H9 (cell line): ENCODE measurements around the gene SNPH. TPM values are rescaled to one million over a fixed set of nuclear protein-coding genes. Genes with fewer than 3 reads are reported as not detected.

Source experiments
- DNase-seq: peaks from one replicate; pipeline ENCODE4 v3.0.0-alpha.2; 2017
- H2AFZ ChIP-seq: one replicate; pipeline ENCODE4 v1.6.1; 2013; ENCODE audit warnings: mild to moderate bottlenecking, low read length, control low read depth, moderate library complexity
- H2AK5ac ChIP-seq: 2 replicates; pipeline ENCODE4 v1.6.1; 2013; ENCODE audit warnings: low read length, control low read depth, mixed read lengths; ENCODE audit not compliant: insufficient read length
- H2BK120ac ChIP-seq: one replicate; pipeline ENCODE4 v1.6.1; 2013; ENCODE audit warnings: low read depth, mild to moderate bottlenecking, low read length, control low read depth, inconsistent platforms; ENCODE audit not compliant: poor library complexity, severe bottlenecking
- H2BK12ac ChIP-seq: 2 replicates; pipeline ENCODE4 v1.6.1; 2013; ENCODE audit warnings: low read length, control low read depth, mixed read lengths, low read depth; ENCODE audit not compliant: insufficient read length
- H2BK15ac ChIP-seq: 2 replicates; pipeline ENCODE4 v1.6.1; 2013; ENCODE audit warnings: low read depth, low read length, control low read depth
- H2BK20ac ChIP-seq: one replicate; pipeline ENCODE4 v1.6.1; 2013; ENCODE audit warnings: low read depth, mild to moderate bottlenecking, low read length, control low read depth, inconsistent platforms; ENCODE audit not compliant: poor library complexity, severe bottlenecking
- H2BK5ac ChIP-seq: 2 replicates; pipeline ENCODE4 v1.6.1; 2013; ENCODE audit warnings: low read length, control low read depth, mixed read lengths; ENCODE audit not compliant: insufficient read length
- H3K14ac ChIP-seq: 2 replicates; pipeline ENCODE4 v1.6.1; 2013; ENCODE audit warnings: low read length, control low read depth; ENCODE audit not compliant: insufficient read depth
- H3K18ac ChIP-seq: 2 replicates; pipeline ENCODE4 v1.6.1; 2013; ENCODE audit warnings: low read depth, mild to moderate bottlenecking, mixed read lengths, low read length, control low read depth; ENCODE audit not compliant: insufficient read length
- H3K23ac ChIP-seq: 2 replicates; pipeline ENCODE4 v1.6.1; 2013; ENCODE audit warnings: low read length, control low read depth, mixed read lengths, low read depth; ENCODE audit not compliant: insufficient read length
- H3K23me2 ChIP-seq: 2 replicates; pipeline ENCODE4 v1.6.1; 2013; ENCODE audit warnings: low read depth, mild to moderate bottlenecking, mixed read lengths, low read length, control low read depth; ENCODE audit not compliant: insufficient read length, poor library complexity, severe bottlenecking
- H3K27ac ChIP-seq: 2 replicates; pipeline ENCODE4 v1.5.1; 2013; ENCODE audit warnings: low read length, control low read depth, mixed read lengths, low read depth; ENCODE audit not compliant: insufficient read length
- H3K27me3 ChIP-seq: 2 replicates; pipeline ENCODE4 v1.6.1; 2013; ENCODE audit warnings: low read length, control low read depth, inconsistent platforms; ENCODE audit not compliant: insufficient read depth
- H3K4ac ChIP-seq: 2 replicates; pipeline ENCODE4 v1.6.1; 2013; ENCODE audit warnings: low read depth, mild to moderate bottlenecking, control low read depth, inconsistent platforms, low read length, moderate library complexity
- H3K4me1 ChIP-seq: 2 replicates; pipeline ENCODE4 v1.6.1; 2013; ENCODE audit warnings: low read length, control low read depth, inconsistent platforms; ENCODE audit not compliant: insufficient read depth
- H3K4me2 ChIP-seq: 2 replicates; pipeline ENCODE4 v1.6.1; 2013; ENCODE audit warnings: low read length, control low read depth, mixed read lengths; ENCODE audit not compliant: insufficient read length, insufficient read depth
- H3K56ac ChIP-seq: 2 replicates; pipeline ENCODE4 v1.6.1; 2013; ENCODE audit warnings: low read depth, mild to moderate bottlenecking, mixed read lengths, low read length, control low read depth; ENCODE audit not compliant: insufficient read length
- H3K79me1 ChIP-seq: 2 replicates; pipeline ENCODE4 v1.6.1; 2013; ENCODE audit warnings: low read depth, mild to moderate bottlenecking, moderate library complexity, low read length, control low read depth, inconsistent platforms; ENCODE audit not compliant: insufficient read depth, poor library complexity, severe bottlenecking
- H3K79me2 ChIP-seq: 2 replicates; pipeline ENCODE4 v1.6.1; 2013; ENCODE audit warnings: low read length, control low read depth, inconsistent platforms; ENCODE audit not compliant: insufficient read depth
- H3K9ac ChIP-seq: 2 replicates; pipeline ENCODE4 v1.6.1; 2013; ENCODE audit warnings: low read length, control low read depth, mixed read lengths; ENCODE audit not compliant: insufficient read length; ENCODE audit errors: extremely low read depth
- H3K9me3 ChIP-seq: one replicate; pipeline ENCODE4 v1.6.1; 2013; ENCODE audit warnings: low read depth, low read length, inconsistent platforms; ENCODE audit not compliant: control insufficient read depth
- H3T11ph ChIP-seq: one replicate; pipeline ENCODE4 v1.6.1; 2013; ENCODE audit warnings: mild to moderate bottlenecking, low read length, control low read depth, inconsistent platforms
- H4K20me1 ChIP-seq: one replicate; pipeline ENCODE4 v1.6.1; 2013; ENCODE audit not compliant: control insufficient read depth, insufficient read length, insufficient read depth
- H4K5ac ChIP-seq: 2 replicates; pipeline ENCODE4 v1.6.1; 2013; ENCODE audit warnings: low read depth, mild to moderate bottlenecking, mixed read lengths, low read length, control low read depth; ENCODE audit not compliant: insufficient read length
- H4K8ac ChIP-seq: replicated peaks from 2 replicates; pipeline ENCODE4 v1.6.1; 2013; ENCODE audit warnings: low read length, control low read depth, mixed read lengths, low read depth; ENCODE audit not compliant: insufficient read length
- H4K91ac ChIP-seq: 2 replicates; pipeline ENCODE4 v1.6.1; 2013; ENCODE audit warnings: low read depth, mild to moderate bottlenecking, moderate library complexity, mixed read lengths, low read length, control low read depth; ENCODE audit not compliant: insufficient read length
- H3K27ac Mint-ChIP-seq, 3 experiments: 2 replicates in 2 of 3; 3 replicates in 1 of 3; pipeline ENCODE4 v1.8.0; 2020 to 2021; ENCODE audit warnings: mixed read lengths in 3 of 3, mild to moderate bottlenecking in 1 of 3, moderate library complexity in 1 of 3
- H3K27me3 Mint-ChIP-seq: 2 replicates; pipeline ENCODE4 v1.8.0; 2021; ENCODE audit warnings: low read depth, mild to moderate bottlenecking, moderate library complexity, mixed read lengths
- H3K36me3 Mint-ChIP-seq, 3 experiments: 2 replicates in 2 of 3; 3 replicates in 1 of 3; pipeline ENCODE4 v1.8.0; 2020 to 2021; ENCODE audit warnings: low read depth in 3 of 3, mixed read lengths in 3 of 3; ENCODE audit not compliant: insufficient read depth in 1 of 3
- H3K4me1 Mint-ChIP-seq, 2 experiments: 2 replicates each; pipeline ENCODE4 v1.8.0; 2020; ENCODE audit warnings: mixed read lengths in 2 of 2
- H3K4me3 Mint-ChIP-seq, 2 experiments: 2 replicates in 1 of 2; 3 replicates in 1 of 2; pipeline ENCODE4 v1.8.0; 2020 to 2021; ENCODE audit warnings: mild to moderate bottlenecking in 2 of 2, mixed read lengths in 2 of 2, moderate library complexity in 1 of 2
- H3K9me3 Mint-ChIP-seq, 2 experiments: 2 replicates in 1 of 2; 3 replicates in 1 of 2; pipeline ENCODE4 v1.8.0; 2020; ENCODE audit warnings: mild to moderate bottlenecking in 2 of 2, mixed read lengths in 2 of 2, moderate library complexity in 1 of 2
- WGBS: extraction: QIAGEN DNeasy Blood & Tissue Kit; methylation state at CpG from one replicate; pipeline ENCODE4 v1.1.7; 2013; ENCODE audit warnings: missing lambda C conversion rate, low lambda C conversion rate, mixed read lengths; ENCODE audit not compliant: insufficient read length; ENCODE audit errors: extremely low coverage; 5-methylcytosine and 5-hydroxymethylcytosine counted together
- total RNA-seq: library from RNA; stranded (reverse); gene quantifications from 2 replicates; pipeline ENCODE4 v1.2.1, GENCODE V29; 2021
- TF ChIP-seq, protein P1 (sequence below): fragments of 200-600 bp; sonication (generic); conservative IDR thresholded peaks from 3 replicates; pipeline ENCODE4 v1.8.0; 2021; ENCODE audit warnings: antibody characterized with exemption, mild to moderate bottlenecking

SNPH gene
- total RNA-seq, 1 experiment from 2014 or later = 1.8 TPM

DNA sequence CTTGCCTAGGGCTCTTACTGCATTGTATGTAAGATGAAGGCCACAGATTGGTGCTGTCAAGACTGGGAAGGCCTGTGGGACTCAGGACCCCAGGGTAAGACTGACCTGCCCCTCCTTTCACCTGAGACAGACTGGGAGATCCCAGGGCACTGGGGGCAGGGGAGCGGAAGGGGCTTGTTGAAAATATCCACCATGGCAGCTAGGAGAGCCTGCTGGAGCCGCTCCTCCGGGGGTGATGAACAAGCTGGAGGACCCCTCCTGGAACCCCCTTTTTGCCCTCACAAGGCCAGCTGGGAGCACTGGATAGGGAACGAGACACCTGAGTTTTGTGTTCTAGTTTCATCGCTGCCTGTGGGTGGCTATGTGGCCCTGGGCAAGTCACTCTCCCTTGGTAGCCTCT is 72.0 kb downstream of the SNPH start:
- Histone ChIP-seq H3K9ac (no peak overlapping the region), H3K4me2 (no peak overlapping the region), H3T11ph (no peak overlapping the region), H2BK20ac (no peak overlapping the region), H2BK120ac (no peak overlapping the region), H3K4me1 (no peaks in the 10 kb centered on the region), H4K20me1 (no peaks in the 10 kb centered on the region), H4K5ac (no peak overlapping the region), H4K91ac (no peak overlapping the region), H2BK15ac (no peak overlapping the region), H4K8ac (no peak overlapping the region), H3K56ac (no peak overlapping the region), H3K27me3 (no peaks in the 10 kb centered on the region; the same call in 1 of the 2 replicates), H3K27ac (no peak overlapping the region), H3K14ac (no peak overlapping the region), H2BK5ac (no peak overlapping the region), H3K4ac (no peak overlapping the region), H3K23ac (no peak overlapping the region), H2AFZ (no peak overlapping the region), H3K9me3 (no peaks in the 10 kb centered on the region), H3K79me2 (no peaks in the 10 kb centered on the region), H3K79me1 (no peaks in the 10 kb centered on the region), H3K18ac (no peak overlapping the region), H2BK12ac (no peak overlapping the region), H2AK5ac (no peak overlapping the region), H3K23me2 (no peaks in the 10 kb centered on the region)
- WGBS = no CpG with 5 or more reads among the region's 5 CpGs
- H3K27me3 Mint-ChIP-seq = peaks cover 1% of the 10 kb centered on the region; the same call in 1 of the 2 replicates
- H3K9me3 Mint-ChIP-seq = no peaks in the 10 kb centered on the region
- TF ChIP-seq, protein P1, sequence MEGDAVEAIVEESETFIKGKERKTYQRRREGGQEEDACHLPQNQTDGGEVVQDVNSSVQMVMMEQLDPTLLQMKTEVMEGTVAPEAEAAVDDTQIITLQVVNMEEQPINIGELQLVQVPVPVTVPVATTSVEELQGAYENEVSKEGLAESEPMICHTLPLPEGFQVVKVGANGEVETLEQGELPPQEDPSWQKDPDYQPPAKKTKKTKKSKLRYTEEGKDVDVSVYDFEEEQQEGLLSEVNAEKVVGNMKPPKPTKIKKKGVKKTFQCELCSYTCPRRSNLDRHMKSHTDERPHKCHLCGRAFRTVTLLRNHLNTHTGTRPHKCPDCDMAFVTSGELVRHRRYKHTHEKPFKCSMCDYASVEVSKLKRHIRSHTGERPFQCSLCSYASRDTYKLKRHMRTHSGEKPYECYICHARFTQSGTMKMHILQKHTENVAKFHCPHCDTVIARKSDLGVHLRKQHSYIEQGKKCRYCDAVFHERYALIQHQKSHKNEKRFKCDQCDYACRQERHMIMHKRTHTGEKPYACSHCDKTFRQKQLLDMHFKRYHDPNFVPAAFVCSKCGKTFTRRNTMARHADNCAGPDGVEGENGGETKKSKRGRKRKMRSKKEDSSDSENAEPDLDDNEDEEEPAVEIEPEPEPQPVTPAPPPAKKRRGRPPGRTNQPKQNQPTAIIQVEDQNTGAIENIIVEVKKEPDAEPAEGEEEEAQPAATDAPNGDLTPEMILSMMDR = no peak
- no peak overlapping the region for H3K27ac Mint-ChIP-seq
- DNase-seq = peak; percentile 12
- H3K4me3 Mint-ChIP-seq = no peak overlapping the region
- peaks cover 5 to 9% of the 10 kb centered on the region in 2 experiments for H3K4me1 Mint-ChIP-seq
- peaks cover 4 to 8% (median 5%) of the 10 kb centered on the region in 3 experiments; a peak in 6 of 7 replicates for H3K36me3 Mint-ChIP-seq
